HG03558 (cell line): ENCODE data around the gene NECTIN1.

Source experiments
- ATAC-seq: cut with Tn5 transposase; IDR thresholded peaks from one replicate; pipeline ENCODE4 v1.9.1; 2021; ENCODE audit warnings: moderate number of reproducible peaks; ENCODE audit not compliant: unreplicated experiment; ENCODE audit errors: extremely low read depth

The NECTIN1 gene

DNA sequence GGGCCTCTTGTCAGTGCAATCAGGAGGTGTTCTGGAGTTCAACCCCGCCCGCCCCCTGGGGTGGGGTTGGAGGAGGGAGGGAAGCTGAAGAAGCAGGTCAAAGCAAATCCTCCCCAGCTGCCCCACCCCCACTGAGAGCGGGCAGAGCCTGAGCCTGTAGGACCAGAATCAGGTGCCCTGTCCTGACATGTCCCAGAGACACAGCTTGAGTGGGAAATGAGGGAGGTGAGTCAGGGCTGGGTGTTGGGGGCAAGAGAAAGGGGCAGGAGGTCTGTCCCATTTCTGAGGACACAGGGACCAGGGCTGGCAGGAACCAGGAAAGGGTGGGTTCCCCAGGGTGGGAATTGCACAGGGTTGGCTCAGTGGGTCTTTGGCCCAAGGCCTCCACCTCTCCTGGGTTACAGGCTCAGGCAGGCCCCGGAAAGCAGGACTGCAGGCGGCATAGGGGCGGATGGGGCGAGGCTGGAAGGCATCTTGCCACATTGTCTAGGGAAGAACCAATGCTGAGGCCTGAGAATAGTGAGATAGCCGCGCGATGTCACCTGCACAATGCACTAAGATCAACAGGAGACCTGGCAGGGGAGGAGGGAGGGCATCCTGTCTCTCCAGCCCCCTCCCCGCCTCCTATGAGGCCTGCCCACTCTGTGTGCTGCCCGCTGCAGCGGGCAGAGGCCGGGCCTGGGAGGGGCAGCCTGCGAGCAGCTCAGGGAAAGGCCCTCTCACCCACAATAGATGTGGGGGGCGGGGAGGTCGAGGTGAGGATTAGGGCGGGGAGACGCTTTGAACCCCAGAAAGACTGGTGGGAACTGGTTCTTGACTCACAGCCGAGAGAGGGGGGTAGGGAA lies 32.4 kb downstream of the NECTIN1 start:
- ATAC-seq, result no peak

GRCh38 chr11:119694334-119694733 lies 34.7 kb downstream of the NECTIN1 start:
- ATAC-seq, result no peak

GRCh38 chr11:119693253-119693815 lies 35.7 kb downstream of the NECTIN1 start:
- no peak for ATAC-seq

DNA sequence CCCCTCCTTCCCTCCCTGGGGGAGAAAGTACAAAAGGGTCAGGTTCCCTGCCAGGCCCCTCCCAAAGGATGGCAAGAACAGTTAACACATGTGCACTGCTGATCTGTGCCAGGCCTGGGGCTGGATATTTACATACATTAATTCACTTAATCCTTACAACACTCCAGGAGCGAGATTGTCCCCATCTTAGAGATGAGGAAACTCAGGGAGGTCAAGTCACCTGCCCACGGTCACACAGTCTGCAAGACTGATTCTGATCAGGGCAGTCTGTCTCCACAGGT lies 36.5 kb downstream of the NECTIN1 start:
- ATAC-seq, result no peak

GRCh38 chr11:119691701-119692539 lies 37.1 kb downstream of the NECTIN1 start:
- ATAC-seq, result no peak

DNA sequence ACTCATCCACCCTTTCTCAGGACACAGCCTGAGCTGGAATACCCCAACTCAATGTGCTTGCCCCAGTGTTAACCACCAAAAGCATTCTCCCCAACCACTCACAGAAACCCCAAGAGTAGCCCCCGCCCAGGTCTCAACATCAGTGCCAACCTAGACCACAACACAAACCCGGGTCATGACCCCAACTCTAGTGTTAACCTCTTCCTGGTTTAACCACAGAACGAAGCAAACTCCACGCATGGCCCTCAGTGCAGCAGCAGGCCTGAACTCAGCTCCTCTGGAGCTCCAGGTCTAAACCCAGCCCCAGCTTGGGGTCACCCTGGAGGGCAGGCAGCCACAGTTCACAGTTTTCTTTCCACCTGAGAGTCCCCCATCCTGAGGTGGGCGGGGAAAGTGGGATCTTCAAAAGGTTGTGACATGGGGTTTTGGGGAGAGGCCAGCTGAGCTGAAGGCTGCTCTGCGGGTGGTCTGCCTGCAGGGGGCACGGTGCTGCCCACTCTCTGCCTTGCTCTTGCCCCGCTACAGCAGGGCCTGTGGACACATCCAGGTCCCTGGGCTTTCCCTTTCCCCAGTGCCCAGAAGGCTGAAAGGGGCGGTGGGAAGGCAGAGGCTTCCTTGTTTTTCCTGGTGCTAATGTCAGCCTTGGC lies 37.9 kb downstream of the NECTIN1 start:
- ATAC-seq, result no peak

DNA sequence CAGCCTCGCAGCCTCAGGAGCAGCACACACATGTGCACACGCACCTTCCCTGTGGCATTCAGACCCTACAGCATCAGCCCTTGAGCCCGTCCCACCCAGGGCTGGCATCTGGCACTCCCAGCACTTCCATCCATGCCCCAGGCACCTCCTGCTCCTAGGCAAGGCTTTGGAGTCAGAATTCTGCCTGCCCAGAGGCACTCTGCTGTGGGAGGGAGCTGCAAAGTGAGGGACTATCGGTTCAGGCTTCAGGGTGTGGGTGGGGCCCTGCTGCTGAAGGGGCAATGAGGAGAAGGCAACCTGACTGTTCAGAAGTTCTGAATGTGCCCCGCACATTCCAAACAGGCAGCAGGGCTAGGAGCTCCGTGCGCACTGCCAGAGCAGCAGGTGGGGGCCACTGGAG lies 39.7 kb downstream of the NECTIN1 start:
- ATAC-seq, result no peak

DNA sequence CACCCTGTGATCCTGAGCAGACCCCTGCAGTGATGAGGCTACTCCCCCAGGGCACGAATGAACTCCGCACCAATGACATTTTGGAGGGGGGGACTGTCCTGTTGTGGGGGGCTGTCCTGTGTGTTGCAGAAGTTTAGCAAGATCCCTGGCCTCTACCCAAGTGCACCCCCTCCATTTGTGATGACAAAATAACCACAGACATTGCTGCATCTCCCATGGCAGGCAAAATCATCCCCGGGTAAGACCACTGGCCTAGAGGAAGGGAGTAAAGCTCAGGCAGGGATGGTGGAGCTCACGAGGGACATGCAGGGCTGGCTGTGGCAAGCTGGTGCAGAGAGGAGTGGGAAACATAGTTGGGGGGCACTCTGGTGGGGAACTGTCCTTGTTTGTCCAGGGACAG lies 40.6 kb downstream of the NECTIN1 start:
- no peak for ATAC-seq

GRCh38 chr11:119687373-119688046 lies 41.5 kb downstream of the NECTIN1 start:
- ATAC-seq, result no peak

DNA sequence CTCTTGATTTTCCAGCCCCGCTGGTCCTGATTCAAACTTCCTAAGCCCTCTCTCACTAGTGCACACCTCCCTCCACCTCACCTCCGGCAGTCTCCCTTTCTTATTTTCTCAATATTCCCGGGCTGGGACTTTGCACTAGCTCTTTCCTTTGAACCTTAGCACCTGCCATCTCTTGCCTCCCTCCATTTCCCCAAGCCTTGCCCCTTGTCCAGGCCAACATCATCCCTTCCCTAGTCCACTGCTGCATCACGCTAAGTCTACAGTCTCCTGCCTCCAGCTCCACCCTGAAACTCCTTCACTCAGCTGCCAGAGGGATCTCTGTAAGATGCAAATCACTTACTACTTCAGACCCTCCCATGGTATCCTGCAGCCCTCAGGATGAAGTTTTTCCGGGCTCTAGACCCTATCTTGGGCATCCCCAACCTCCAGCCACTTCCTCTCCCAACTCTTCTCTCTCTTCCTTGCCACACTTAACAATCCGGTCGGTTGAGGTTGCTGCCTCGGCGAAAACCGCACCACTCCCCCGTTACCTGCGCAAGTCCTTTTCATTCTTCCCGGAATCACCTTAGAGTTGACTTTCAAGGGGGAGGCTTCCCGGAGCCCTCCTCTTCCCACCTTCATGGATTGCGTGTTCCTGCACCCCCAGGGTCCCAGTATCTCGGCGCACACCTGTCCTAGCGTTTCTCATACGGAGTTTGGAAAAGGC lies 42.7 kb downstream of the NECTIN1 start:
- no peak for ATAC-seq

- no peak for ATAC-seq
Measured at GRCh38 chr11:119685111-119685746, 43.8 kb downstream of the NECTIN1 start.

- ATAC-seq, result no peak
Measured at GRCh38 chr11:119684361-119685110, 44.5 kb downstream of the NECTIN1 start.

DNA sequence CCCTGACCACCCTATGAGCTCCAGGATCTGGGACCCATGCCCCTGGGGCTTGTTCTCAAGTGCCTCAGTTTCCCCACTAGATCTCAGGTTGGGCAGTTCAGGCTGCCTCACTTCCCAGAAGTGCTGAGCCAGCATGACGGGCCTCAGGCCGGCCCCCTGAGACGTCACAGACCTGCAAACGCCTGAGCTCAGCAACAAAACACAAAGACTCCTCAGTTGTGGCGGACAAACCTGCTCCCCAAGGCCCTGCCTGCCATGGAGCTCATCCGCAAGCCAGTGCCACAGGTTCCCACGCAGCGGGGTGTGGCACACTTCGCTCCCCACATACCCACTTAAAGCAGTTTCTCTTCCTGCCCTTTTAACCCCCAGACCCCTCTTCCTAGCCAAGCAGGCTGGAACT lies 45.2 kb downstream of the NECTIN1 start:
- no peak for ATAC-seq

GRCh38 chr11:119681361-119681910 lies 47.6 kb downstream of the NECTIN1 start:
- ATAC-seq, result no peak

DNA sequence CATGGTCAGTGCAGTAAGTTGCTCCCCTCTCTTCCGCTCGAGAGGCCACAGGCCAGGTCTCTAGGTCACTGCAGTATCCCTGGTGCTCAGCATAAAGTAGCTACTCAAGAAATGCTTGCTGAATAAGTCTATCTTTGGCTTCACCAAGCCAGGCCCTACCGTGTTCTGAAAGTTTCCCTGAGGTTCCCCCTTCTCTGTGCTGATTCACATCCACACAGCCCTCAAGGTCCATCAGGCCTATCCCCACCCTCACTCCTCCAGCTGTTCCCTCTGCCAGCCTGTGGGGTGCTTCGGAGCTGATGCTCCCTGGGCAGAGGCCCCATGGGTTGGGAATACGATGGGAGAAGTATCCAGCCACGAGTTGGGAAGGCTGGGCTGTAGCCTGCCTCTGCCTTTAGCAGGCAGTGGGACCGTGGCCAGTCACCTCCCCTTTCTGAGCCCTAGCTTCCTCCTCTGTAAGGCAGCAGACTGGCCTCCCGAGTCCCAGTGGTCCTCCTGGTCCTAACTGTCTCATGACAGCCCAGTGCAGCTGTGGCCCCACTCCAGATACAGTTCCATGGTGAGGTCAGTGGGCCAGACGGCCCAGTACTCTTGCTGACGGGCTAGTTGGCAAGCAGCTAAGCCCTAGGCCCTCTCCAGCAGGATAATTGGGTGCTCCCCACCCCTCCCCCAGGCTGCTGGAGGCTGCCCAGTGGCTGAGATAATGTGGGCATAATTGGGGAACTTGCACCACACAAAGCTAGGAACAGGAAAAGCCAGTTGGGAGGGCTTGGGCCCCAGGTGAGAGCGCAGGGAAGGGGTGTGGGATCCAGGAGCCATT lies 48.2 kb downstream of the NECTIN1 start:
- no peak for ATAC-seq

- ATAC-seq, result no peak
Measured at GRCh38 chr11:119679346-119679745, 49.7 kb downstream of the NECTIN1 start.

GRCh38 chr11:119678351-119678750 lies 50.6 kb downstream of the NECTIN1 start:
- ATAC-seq, result no peak
